ENCODE results near the gene LIMS2.

DNA sequence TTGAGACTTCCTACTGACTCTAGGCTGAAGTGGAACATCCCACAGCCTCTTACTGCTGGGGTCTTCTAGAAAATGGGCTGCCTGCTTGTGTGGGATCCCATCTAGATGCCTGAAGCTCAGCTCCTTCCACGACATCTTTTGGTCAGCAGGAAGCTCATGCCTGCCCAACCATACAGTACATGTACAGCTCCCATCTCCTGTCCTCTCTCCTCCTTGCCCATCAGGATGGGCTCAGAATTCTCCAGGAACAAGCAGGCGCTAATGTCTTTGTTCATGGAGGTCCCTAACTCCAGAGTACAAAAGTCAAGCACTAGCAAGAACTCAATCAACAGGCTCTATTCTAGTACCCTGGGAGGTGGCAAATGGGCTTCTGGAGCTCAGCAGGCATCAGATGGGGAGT, 61.1 kb downstream of the LIMS2 start:
- TF ChIP-seq, protein P1, sequence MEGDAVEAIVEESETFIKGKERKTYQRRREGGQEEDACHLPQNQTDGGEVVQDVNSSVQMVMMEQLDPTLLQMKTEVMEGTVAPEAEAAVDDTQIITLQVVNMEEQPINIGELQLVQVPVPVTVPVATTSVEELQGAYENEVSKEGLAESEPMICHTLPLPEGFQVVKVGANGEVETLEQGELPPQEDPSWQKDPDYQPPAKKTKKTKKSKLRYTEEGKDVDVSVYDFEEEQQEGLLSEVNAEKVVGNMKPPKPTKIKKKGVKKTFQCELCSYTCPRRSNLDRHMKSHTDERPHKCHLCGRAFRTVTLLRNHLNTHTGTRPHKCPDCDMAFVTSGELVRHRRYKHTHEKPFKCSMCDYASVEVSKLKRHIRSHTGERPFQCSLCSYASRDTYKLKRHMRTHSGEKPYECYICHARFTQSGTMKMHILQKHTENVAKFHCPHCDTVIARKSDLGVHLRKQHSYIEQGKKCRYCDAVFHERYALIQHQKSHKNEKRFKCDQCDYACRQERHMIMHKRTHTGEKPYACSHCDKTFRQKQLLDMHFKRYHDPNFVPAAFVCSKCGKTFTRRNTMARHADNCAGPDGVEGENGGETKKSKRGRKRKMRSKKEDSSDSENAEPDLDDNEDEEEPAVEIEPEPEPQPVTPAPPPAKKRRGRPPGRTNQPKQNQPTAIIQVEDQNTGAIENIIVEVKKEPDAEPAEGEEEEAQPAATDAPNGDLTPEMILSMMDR (IDR thresholded peaks at IDR 0.05), result no peak
- no peak for TF ChIP-seq ZFX (IDR thresholded peaks at IDR 0.05; ENCODE audit: borderline replicate concordance)
